SK-N-SH treated with all-trans-retinoic acid at 6 μM for 48 hours (cell line): ENCODE results near the gene ANTXR2.

Experiments used
- ATAC-seq: fragments of 200-7000 bp; cut with Tn5 transposase; 3 replicates; pipeline ENCODE4 v1.9.1; 2020; ENCODE audit warnings: mild to moderate bottlenecking, moderate library complexity
- BACH2 ChIP-seq: fragments of 250-450 bp; sonication (Bioruptor Pico); IDR thresholded peaks from 2 replicates; pipeline ENCODE4 v1.9.0; 2021; ENCODE audit warnings: mild to moderate bottlenecking, borderline replicate concordance
- CSDC2 ChIP-seq: fragments of 250-450 bp; sonication (Bioruptor Pico); IDR thresholded peaks from 2 replicates; pipeline ENCODE4 v1.5.0; 2020; ENCODE audit warnings: mild to moderate bottlenecking, moderate library complexity
- ESRRG ChIP-seq: fragments of 250-450 bp; sonication (Bioruptor Pico); IDR thresholded peaks from 2 replicates; pipeline ENCODE4 v1.6.1; 2021; ENCODE audit warnings: mild to moderate bottlenecking
- GLIS3 ChIP-seq: fragments of 250-450 bp; sonication (Bioruptor Pico); IDR thresholded peaks from 2 replicates; pipeline ENCODE4 v1.5.0; 2020; ENCODE audit warnings: mild to moderate bottlenecking, moderate library complexity
- ISL1 ChIP-seq: fragments of 250-450 bp; sonication (Bioruptor Pico); IDR thresholded peaks from 2 replicates; pipeline ENCODE4 v2.1.2; 2022; ENCODE audit warnings: mild to moderate bottlenecking, moderate library complexity
- RARB ChIP-seq: fragments of 250-450 bp; sonication (Bioruptor Pico); IDR thresholded peaks from 2 replicates; pipeline ENCODE4 v1.8.0; 2021; ENCODE audit warnings: mild to moderate bottlenecking, moderate library complexity
- SNAI2 ChIP-seq: fragments of 250-450 bp; sonication (Bioruptor Pico); IDR thresholded peaks from 2 replicates; pipeline ENCODE4 v1.5.0; 2020; ENCODE audit warnings: mild to moderate bottlenecking, moderate library complexity
- TCF4 ChIP-seq: fragments of 250-450 bp; sonication (Bioruptor Pico); IDR thresholded peaks from 2 replicates; pipeline ENCODE4 v1.8.0; 2021; ENCODE audit warnings: mild to moderate bottlenecking, moderate library complexity, borderline replicate concordance
- TOX ChIP-seq: fragments of 250-450 bp; sonication (Bioruptor Pico); IDR thresholded peaks from 2 replicates; pipeline ENCODE4 v1.8.0; 2021; ENCODE audit warnings: mild to moderate bottlenecking, moderate library complexity, borderline replicate concordance
- ZC3H10 ChIP-seq: fragments of 250-450 bp; sonication (Bioruptor Pico); IDR thresholded peaks from 2 replicates; pipeline ENCODE4 v1.5.1; 2021; ENCODE audit warnings: mild to moderate bottlenecking, moderate library complexity
- ZFP3 ChIP-seq: fragments of 250-450 bp; sonication (Bioruptor Pico); IDR thresholded peaks from 2 replicates; pipeline ENCODE4 v1.5.0; 2020; ENCODE audit warnings: mild to moderate bottlenecking, moderate library complexity
- ZFP30 ChIP-seq: fragments of 450-650 bp; formaldehyde crosslinking; IDR thresholded peaks from 2 replicates; pipeline ENCODE4 v1.5.0; 2022; ENCODE audit warnings: mild to moderate bottlenecking, moderate library complexity
- ZNF565 ChIP-seq: fragments of 450-650 bp; formaldehyde crosslinking; conservative IDR thresholded peaks from 2 replicates; pipeline ENCODE4 v1.5.0; 2020; ENCODE audit warnings: low read depth, mild to moderate bottlenecking, moderate library complexity
- ZNF70 ChIP-seq: fragments of 450-650 bp; formaldehyde crosslinking; IDR thresholded peaks from 2 replicates; pipeline ENCODE4 v1.5.0; 2020; ENCODE audit warnings: mild to moderate bottlenecking, moderate library complexity
- TF ChIP-seq, protein P1 (sequence below): fragments of 250-450 bp; sonication (Bioruptor Pico); IDR thresholded peaks from 2 replicates; pipeline ENCODE4 v1.5.1; 2021; ENCODE audit warnings: mild to moderate bottlenecking, moderate library complexity
- TF ChIP-seq, protein P2 (sequence below): fragments of 250-450 bp; sonication (Bioruptor Pico); IDR thresholded peaks from 2 replicates; pipeline ENCODE4 v1.8.0; 2020; ENCODE audit warnings: mild to moderate bottlenecking, moderate library complexity, borderline replicate concordance
- TF ChIP-seq, protein P3 (sequence below): fragments of 250-450 bp; sonication (Bioruptor Pico); IDR thresholded peaks from 2 replicates; pipeline ENCODE4 v1.8.0; 2021; ENCODE audit warnings: low read depth, mild to moderate bottlenecking, moderate library complexity, borderline replicate concordance
- TF ChIP-seq, protein P4 (sequence below): fragments of 250-450 bp; sonication (Bioruptor Pico); IDR thresholded peaks from 2 replicates; pipeline ENCODE4 v1.5.0; 2020; ENCODE audit warnings: mild to moderate bottlenecking, moderate library complexity

Gene ANTXR2

DNA sequence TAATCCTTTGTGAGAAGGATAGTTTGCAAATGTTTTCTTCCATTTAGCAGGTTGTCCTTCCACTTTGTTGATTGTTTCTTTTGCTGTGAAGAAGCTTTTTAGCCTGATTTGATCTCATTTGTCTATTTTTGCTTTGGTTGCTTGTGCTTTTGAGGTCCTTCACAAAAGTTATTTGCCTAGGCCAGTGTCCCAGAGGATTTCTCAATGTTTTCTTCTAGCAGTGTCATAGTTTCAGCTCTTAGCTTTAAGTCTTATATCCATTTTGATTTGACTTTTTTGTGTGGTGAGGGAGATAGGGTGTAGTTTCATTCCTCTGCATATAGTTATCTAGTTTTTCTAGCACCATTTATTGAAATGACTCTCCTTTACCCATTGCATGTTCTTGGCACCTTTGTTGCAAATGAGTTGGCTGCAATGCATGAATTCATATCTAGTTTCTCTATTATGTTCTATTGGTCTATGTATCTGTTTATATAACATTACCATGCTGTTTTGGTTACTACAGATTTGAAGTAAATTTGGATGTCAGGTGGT is 41.8 kb upstream of the ANTXR2 start:
- TF ChIP-seq ZFP30 (CRISPR knock-in tag) (no peak), GLIS3 (CRISPR knock-in tag) (no peak), ZC3H10 (CRISPR knock-in tag) (no peak), ZFP3 (CRISPR knock-in tag) (no peak), ZNF565 (no peak), SNAI2 (CRISPR knock-in tag) (no peak), RARB (CRISPR knock-in tag) (no peak)
- TF ChIP-seq, protein P1, sequence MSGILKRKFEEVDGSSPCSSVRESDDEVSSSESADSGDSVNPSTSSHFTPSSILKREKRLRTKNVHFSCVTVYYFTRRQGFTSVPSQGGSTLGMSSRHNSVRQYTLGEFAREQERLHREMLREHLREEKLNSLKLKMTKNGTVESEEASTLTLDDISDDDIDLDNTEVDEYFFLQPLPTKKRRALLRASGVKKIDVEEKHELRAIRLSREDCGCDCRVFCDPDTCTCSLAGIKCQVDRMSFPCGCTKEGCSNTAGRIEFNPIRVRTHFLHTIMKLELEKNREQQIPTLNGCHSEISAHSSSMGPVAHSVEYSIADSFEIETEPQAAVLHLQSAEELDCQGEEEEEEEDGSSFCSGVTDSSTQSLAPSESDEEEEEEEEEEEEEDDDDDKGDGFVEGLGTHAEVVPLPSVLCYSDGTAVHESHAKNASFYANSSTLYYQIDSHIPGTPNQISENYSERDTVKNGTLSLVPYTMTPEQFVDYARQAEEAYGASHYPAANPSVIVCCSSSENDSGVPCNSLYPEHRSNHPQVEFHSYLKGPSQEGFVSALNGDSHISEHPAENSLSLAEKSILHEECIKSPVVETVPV (CRISPR knock-in tag), result no peak
- TF ChIP-seq, protein P2, sequence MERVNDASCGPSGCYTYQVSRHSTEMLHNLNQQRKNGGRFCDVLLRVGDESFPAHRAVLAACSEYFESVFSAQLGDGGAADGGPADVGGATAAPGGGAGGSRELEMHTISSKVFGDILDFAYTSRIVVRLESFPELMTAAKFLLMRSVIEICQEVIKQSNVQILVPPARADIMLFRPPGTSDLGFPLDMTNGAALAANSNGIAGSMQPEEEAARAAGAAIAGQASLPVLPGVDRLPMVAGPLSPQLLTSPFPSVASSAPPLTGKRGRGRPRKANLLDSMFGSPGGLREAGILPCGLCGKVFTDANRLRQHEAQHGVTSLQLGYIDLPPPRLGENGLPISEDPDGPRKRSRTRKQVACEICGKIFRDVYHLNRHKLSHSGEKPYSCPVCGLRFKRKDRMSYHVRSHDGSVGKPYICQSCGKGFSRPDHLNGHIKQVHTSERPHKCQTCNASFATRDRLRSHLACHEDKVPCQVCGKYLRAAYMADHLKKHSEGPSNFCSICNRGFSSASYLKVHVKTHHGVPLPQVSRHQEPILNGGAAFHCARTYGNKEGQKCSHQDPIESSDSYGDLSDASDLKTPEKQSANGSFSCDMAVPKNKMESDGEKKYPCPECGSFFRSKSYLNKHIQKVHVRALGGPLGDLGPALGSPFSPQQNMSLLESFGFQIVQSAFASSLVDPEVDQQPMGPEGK (CRISPR knock-in tag), result no peak
- TF ChIP-seq, protein P3, sequence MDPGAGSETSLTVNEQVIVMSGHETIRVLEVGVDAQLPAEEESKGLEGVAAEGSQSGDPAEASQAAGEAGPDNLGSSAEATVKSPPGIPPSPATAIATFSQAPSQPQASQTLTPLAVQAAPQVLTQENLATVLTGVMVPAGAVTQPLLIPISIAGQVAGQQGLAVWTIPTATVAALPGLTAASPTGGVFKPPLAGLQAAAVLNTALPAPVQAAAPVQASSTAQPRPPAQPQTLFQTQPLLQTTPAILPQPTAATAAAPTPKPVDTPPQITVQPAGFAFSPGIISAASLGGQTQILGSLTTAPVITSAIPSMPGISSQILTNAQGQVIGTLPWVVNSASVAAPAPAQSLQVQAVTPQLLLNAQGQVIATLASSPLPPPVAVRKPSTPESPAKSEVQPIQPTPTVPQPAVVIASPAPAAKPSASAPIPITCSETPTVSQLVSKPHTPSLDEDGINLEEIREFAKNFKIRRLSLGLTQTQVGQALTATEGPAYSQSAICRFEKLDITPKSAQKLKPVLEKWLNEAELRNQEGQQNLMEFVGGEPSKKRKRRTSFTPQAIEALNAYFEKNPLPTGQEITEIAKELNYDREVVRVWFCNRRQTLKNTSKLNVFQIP (CRISPR knock-in tag), result no peak
- TF ChIP-seq, all 23 proteins: peak for 0
- ATAC-seq, result no peak

DNA sequence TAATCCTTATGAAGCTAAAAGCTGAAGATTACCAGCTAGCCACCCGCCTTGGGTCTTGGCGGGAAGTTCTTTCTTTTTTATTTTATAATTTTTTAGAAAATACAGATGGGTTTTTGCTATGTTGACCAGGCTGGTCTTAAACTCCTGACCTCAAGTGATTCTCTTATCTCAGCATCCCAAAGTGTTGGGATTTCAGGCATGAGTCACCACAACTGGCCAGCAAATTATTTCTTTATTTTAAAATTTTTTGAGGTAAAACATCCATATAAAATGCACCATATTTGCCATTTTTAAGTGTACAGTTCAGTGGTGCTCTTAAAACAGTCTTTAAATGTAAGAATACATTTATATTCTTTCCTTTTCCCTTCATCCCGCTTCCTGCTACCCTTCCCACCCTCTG is 40.6 kb upstream of the ANTXR2 start:
- TF ChIP-seq BACH2 (CRISPR knock-in tag), result no peak
- TF ChIP-seq CSDC2 (CRISPR knock-in tag), result no peak
- TF ChIP-seq ZC3H10 (CRISPR knock-in tag), result no peak
- TF ChIP-seq RARB (CRISPR knock-in tag), result no peak
- TF ChIP-seq, protein P2 (CRISPR knock-in tag), result no peak
- no peak for TF ChIP-seq ZNF565
- no peak for TF ChIP-seq ESRRG (CRISPR knock-in tag)
- TF ChIP-seq, protein P3 (CRISPR knock-in tag), result no peak
- TF ChIP-seq ZNF70 (CRISPR knock-in tag), result no peak

DNA sequence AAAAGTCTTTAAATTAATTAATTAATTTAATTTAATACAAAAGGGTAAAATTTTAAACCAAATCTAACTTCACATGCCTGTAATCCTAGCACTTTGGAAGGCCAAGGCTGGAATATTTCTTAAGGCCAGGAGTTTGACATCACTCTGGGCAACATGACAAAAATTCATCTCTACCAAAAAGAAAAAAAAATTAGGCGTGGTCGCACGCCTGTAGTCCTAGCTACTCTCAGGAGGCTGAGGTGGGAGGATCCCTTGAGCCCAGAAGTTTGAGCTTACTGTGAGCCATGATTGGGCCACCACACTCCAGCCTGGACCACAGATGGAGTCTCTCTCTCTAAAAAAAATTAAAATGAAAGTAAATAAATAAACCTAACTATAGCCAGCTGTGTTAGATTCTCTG is 39.2 kb upstream of the ANTXR2 start:
- no peak for ATAC-seq
- TF ChIP-seq ISL1 (CRISPR knock-in tag), result no peak
- TF ChIP-seq, protein P1 (CRISPR knock-in tag), result no peak
- TF ChIP-seq, protein P4, sequence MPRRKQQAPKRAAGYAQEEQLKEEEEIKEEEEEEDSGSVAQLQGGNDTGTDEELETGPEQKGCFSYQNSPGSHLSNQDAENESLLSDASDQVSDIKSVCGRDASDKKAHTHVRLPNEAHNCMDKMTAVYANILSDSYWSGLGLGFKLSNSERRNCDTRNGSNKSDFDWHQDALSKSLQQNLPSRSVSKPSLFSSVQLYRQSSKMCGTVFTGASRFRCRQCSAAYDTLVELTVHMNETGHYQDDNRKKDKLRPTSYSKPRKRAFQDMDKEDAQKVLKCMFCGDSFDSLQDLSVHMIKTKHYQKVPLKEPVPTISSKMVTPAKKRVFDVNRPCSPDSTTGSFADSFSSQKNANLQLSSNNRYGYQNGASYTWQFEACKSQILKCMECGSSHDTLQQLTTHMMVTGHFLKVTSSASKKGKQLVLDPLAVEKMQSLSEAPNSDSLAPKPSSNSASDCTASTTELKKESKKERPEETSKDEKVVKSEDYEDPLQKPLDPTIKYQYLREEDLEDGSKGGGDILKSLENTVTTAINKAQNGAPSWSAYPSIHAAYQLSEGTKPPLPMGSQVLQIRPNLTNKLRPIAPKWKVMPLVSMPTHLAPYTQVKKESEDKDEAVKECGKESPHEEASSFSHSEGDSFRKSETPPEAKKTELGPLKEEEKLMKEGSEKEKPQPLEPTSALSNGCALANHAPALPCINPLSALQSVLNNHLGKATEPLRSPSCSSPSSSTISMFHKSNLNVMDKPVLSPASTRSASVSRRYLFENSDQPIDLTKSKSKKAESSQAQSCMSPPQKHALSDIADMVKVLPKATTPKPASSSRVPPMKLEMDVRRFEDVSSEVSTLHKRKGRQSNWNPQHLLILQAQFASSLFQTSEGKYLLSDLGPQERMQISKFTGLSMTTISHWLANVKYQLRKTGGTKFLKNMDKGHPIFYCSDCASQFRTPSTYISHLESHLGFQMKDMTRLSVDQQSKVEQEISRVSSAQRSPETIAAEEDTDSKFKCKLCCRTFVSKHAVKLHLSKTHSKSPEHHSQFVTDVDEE (CRISPR knock-in tag), result no peak
- no peak for TF ChIP-seq TCF4 (CRISPR knock-in tag)
- TF ChIP-seq ZFP3 (CRISPR knock-in tag), result no peak
- TF ChIP-seq, protein P2 (CRISPR knock-in tag), result no peak
- no peak for TF ChIP-seq CSDC2 (CRISPR knock-in tag)
- no peak for TF ChIP-seq TOX (CRISPR knock-in tag)

More for the DNA sequence above, 40.6 kb upstream of the ANTXR2 start:
- ATAC-seq, result no peak
